Neural progenitor cell (in vitro differentiated cells): ENCODE measurements around the gene RPS6KA2. TPM values are rescaled to one million over a fixed set of nuclear protein-coding genes. Genes with fewer than 3 reads are reported as not detected.
"Not testable (repeated sequence)": the region's sequence is repeated elsewhere in the genome, so short reads cannot be mapped to it uniquely, and the experiment has no call there.

Experiments
- DNase-seq: peaks from one replicate; pipeline ENCODE4 v3.0.0-alpha.2; 2016; ENCODE audit warnings: low spot score
- H2AFZ ChIP-seq: fragments of 200-600 bp; sonication (generic); replicated peaks from 2 replicates; pipeline ENCODE4 v1.6.1; 2016; ENCODE audit warnings: antibody characterized with exemption
- H3F3A ChIP-seq: fragments of 200-600 bp; sonication (generic); 2 replicates; pipeline ENCODE4 v1.6.1; 2016; ENCODE audit warnings: antibody characterized with exemption, low read depth
- H3K27ac ChIP-seq: fragments of 200-600 bp; sonication (generic); 2 replicates; pipeline ENCODE4 v1.5.1; 2016; ENCODE audit warnings: mild to moderate bottlenecking
- H3K27me3 ChIP-seq: fragments of 200-600 bp; sonication (generic); 2 replicates; pipeline ENCODE4 v1.6.1; 2016; ENCODE audit warnings: mild to moderate bottlenecking, moderate library complexity
- H3K36me3 ChIP-seq: fragments of 200-600 bp; sonication (generic); 2 replicates; pipeline ENCODE4 v1.5.1; 2016
- H3K4me1 ChIP-seq: fragments of 200-600 bp; sonication (generic); 2 replicates; pipeline ENCODE4 v1.6.1; 2016; ENCODE audit warnings: mixed run types
- H3K4me2 ChIP-seq: fragments of 200-600 bp; sonication (generic); 2 replicates; pipeline ENCODE4 v1.6.1; 2016
- H3K4me3 ChIP-seq: fragments of 200-600 bp; sonication (generic); 2 replicates; pipeline ENCODE4 v1.5.1; 2016
- H3K79me2 ChIP-seq: fragments of 200-600 bp; sonication (generic); 2 replicates; pipeline ENCODE4 v1.6.1; 2016; ENCODE audit warnings: low read depth
- H3K9ac ChIP-seq: fragments of 200-600 bp; sonication (generic); 2 replicates; pipeline ENCODE4 v1.6.1; 2016
- H3K9me3 ChIP-seq: fragments of 200-600 bp; sonication (generic); 2 replicates; pipeline ENCODE4 v1.5.1; 2016; ENCODE audit warnings: low read depth
- H4K20me1 ChIP-seq: fragments of 200-600 bp; sonication (generic); 2 replicates; pipeline ENCODE4 v1.6.1; 2016; ENCODE audit warnings: low read depth
- H3K27ac Mint-ChIP-seq: 3 replicates; pipeline ENCODE4 v1.8.0; 2021; ENCODE audit warnings: mixed read lengths
- H3K27me3 Mint-ChIP-seq: 2 replicates; pipeline ENCODE4 v1.8.0; 2022; ENCODE audit warnings: low read depth, mild to moderate bottlenecking, inconsistent platforms, moderate library complexity, mixed read lengths; ENCODE audit not compliant: insufficient read depth
- H3K36me3 Mint-ChIP-seq: 3 replicates; pipeline ENCODE4 v1.8.0; 2021; ENCODE audit warnings: mixed read lengths
- H3K4me1 Mint-ChIP-seq: 3 replicates; pipeline ENCODE4 v1.8.0; 2021; ENCODE audit warnings: mixed read lengths
- H3K4me3 Mint-ChIP-seq: 3 replicates; pipeline ENCODE4 v1.8.0; 2021; ENCODE audit warnings: mild to moderate bottlenecking, moderate library complexity, mixed read lengths
- H3K9me3 Mint-ChIP-seq: 3 replicates; pipeline ENCODE4 v1.8.0; 2020; ENCODE audit warnings: mixed read lengths
- CTCF ChIP-seq: fragments of 200-600 bp; sonication (generic); IDR thresholded peaks from 2 replicates; pipeline ENCODE4 v1.5.1; 2017; ENCODE audit warnings: antibody characterized with exemption, mild to moderate bottlenecking
- EZH2 ChIP-seq: fragments of 200-600 bp; sonication (generic); IDR thresholded peaks from 2 replicates; pipeline ENCODE4 v1.6.1; 2017; ENCODE audit warnings: antibody characterized with exemption, mild to moderate bottlenecking, moderate library complexity
- EZH2phosphoT487 ChIP-seq: fragments of 200-600 bp; sonication (generic); IDR thresholded peaks from 2 replicates; pipeline ENCODE4 v1.6.1; 2017; ENCODE audit warnings: antibody characterized with exemption
- total RNA-seq: library from RNA; depleted of rRNA; stranded (reverse); fragments of >200 nt; gene quantifications from 2 replicates; pipeline ENCODE4 v1.2.3, GENCODE V29; 2015; ENCODE audit warnings: low replicate concordance

RPS6KA2 gene
- total RNA-seq, 1 donor from 2014 or later: 8.2 TPM

GRCh38 chr6:166393535-166393823, 233.6 kb downstream of the RPS6KA2 start:
- Histone ChIP-seq H3K27me3 (no peaks in the 10 kb centered on the region), H2AFZ (no peak overlapping the region), H3K4me1 (no peaks in the 10 kb centered on the region), H3K9me3 (no peaks in the 10 kb centered on the region), H3K79me2 (no peaks in the 10 kb centered on the region), H4K20me1 (no peaks in the 10 kb centered on the region), H3K4me3 (no peak overlapping the region), H3K9ac (no peak overlapping the region), H3K27ac (no peak overlapping the region), H3F3A (no peaks in the 10 kb centered on the region), H3K36me3 (no peaks in the 10 kb centered on the region), H3K4me2 (no peak overlapping the region)
- no peaks in the 10 kb centered on the region for H3K36me3 Mint-ChIP-seq
- H3K27ac Mint-ChIP-seq: no peak overlapping the region
- no peak overlapping the region for H3K4me3 Mint-ChIP-seq
- no peak for TF ChIP-seq EZH2phosphoT487
- no peak for TF ChIP-seq EZH2
- no peak for TF ChIP-seq CTCF
- no peaks in the 10 kb centered on the region for H3K9me3 Mint-ChIP-seq
- no peak for DNase-seq
- H3K4me1 Mint-ChIP-seq: no peaks in the 10 kb centered on the region
- peaks cover 2% of the 10 kb centered on the region for H3K27me3 Mint-ChIP-seq

GRCh38 chr6:166392755-166393534, 234.1 kb downstream of the RPS6KA2 start:
- H3K9me3 Mint-ChIP-seq, H3K27ac ChIP-seq, H3F3A ChIP-seq, H3K9ac ChIP-seq, H3K4me3 ChIP-seq, H3K27ac Mint-ChIP-seq, H3K36me3 ChIP-seq, H3K9me3 ChIP-seq, DNase-seq, H4K20me1 ChIP-seq, H3K27me3 Mint-ChIP-seq, H3K4me1 ChIP-seq, H3K4me3 Mint-ChIP-seq, H3K36me3 Mint-ChIP-seq, H3K79me2 ChIP-seq, H3K4me2 ChIP-seq, H2AFZ ChIP-seq, H3K4me1 Mint-ChIP-seq, H3K27me3 ChIP-seq: not testable (repeated sequence)

GRCh38 chr6:166389119-166389518, 237.9 kb downstream of the RPS6KA2 start:
- H3K4me3 Mint-ChIP-seq: no peak overlapping the region
- H3K27me3 ChIP-seq: no peaks in the 10 kb centered on the region
- H3K4me1 Mint-ChIP-seq: peaks cover 2% of the 10 kb centered on the region
- H3F3A ChIP-seq: peaks cover 2% of the 10 kb centered on the region
- no peak overlapping the region for H2AFZ ChIP-seq
- H3K27ac Mint-ChIP-seq: no peak overlapping the region
- H3K4me1 ChIP-seq: no peaks in the 10 kb centered on the region
- peaks cover 2% of the 10 kb centered on the region for H3K27me3 Mint-ChIP-seq
- DNase-seq: no peak
- no peaks in the 10 kb centered on the region for H3K36me3 Mint-ChIP-seq
- no peaks in the 10 kb centered on the region for H3K9me3 ChIP-seq
- no peak for TF ChIP-seq EZH2
- no peak for TF ChIP-seq EZH2phosphoT487
- no peak for TF ChIP-seq CTCF
- no peak overlapping the region for H3K4me2 ChIP-seq
- no peaks in the 10 kb centered on the region for H3K9me3 Mint-ChIP-seq
- H3K79me2 ChIP-seq: no peaks in the 10 kb centered on the region
- no peak overlapping the region for H3K9ac ChIP-seq
- no peak overlapping the region for H3K27ac ChIP-seq
- no peaks in the 10 kb centered on the region for H3K36me3 ChIP-seq
- H3K4me3 ChIP-seq: no peak overlapping the region
- H4K20me1 ChIP-seq: no peaks in the 10 kb centered on the region

DNA sequence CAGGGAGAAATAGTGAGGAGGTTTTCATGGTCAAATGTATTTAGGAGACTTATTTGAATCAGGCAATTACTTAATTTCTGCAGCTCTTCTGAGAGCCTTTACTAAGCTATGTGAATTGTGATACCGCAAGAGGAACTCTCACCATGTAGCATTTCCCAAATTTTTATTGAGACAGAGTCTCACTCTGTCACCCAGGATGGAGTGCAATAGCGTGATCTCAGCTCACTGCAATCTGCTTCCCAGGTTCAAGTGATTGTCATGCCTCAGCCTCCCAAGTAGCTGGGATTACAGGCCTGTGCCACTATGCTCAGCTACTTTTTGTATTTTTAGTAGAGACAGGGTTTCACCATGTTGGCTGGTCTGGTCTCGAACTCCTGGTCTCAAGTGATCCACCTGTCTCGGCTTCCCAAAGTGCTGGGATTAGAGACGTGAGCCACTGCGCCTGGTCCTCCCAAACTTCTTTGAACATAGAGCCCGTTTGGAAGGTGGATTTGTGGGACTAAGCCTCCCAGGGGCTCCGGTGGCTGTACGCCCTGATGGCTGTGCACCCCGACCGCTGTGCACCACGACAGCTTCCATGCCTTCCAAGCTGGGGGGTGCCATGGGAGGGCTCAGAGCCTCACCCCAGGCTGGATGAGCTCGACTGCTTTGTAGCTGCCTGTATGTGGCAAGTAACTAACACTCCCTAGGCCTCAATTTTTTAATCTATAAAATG, 238.6 kb downstream of the RPS6KA2 start:
- H3K9ac ChIP-seq: no peak overlapping the region
- H3K27me3 ChIP-seq: no peaks in the 10 kb centered on the region
- H3K4me3 ChIP-seq: no peak overlapping the region
- H3K4me2 ChIP-seq: no peak overlapping the region
- H3K79me2 ChIP-seq: no peaks in the 10 kb centered on the region
- no peak for DNase-seq
- H3F3A ChIP-seq: peaks cover 9% of the 10 kb centered on the region
- H4K20me1 ChIP-seq: no peaks in the 10 kb centered on the region
- Mint-ChIP-seq H3K4me3 (no peak overlapping the region), H3K27me3 (no peaks in the 10 kb centered on the region), H3K27ac (no peak overlapping the region), H3K9me3 (no peaks in the 10 kb centered on the region), H3K4me1 (peaks cover 5% of the 10 kb centered on the region), H3K36me3 (no peaks in the 10 kb centered on the region)
- no peaks in the 10 kb centered on the region for H3K9me3 ChIP-seq
- TF ChIP-seq EZH2 (no peak), EZH2phosphoT487 (no peak), CTCF (no peak)
- no peak overlapping the region for H2AFZ ChIP-seq
- H3K27ac ChIP-seq: no peak overlapping the region
- H3K4me1 ChIP-seq: no peaks in the 10 kb centered on the region
- no peaks in the 10 kb centered on the region for H3K36me3 ChIP-seq
